Measurements from ENCODE around the gene CIB4.

Gene CIB4

GRCh38 chr2:26534865-26535662, 106.1 kb downstream of the CIB4 start:
- TF ChIP-seq CTCF (IDR thresholded peaks at IDR 0.05) = no peak

GRCh38 chr2:26534098-26534864, 106.9 kb downstream of the CIB4 start:
- no peak overlapping the region for H3K4me3 ChIP-seq
- H3K27me3 ChIP-seq = peaks cover 0 to 32% of the 10 kb centered on the region in 2 donors
- no peaks in the 10 kb centered on the region for H3K9me3 ChIP-seq
- peaks cover 0 to 3% (median 0%) of the 10 kb centered on the region in 4 donors for H3K4me1 ChIP-seq
- H3K36me3 ChIP-seq = no peaks in the 10 kb centered on the region
- DNase-seq = peak in 1 of 2 donors; percentile 9
- H3K27ac ChIP-seq = no peak overlapping the region
- intact Hi-C loops (cut with DNase I; ENCODE audit: low total_unique reads) = no loop called here
- no peak for TF ChIP-seq CTCF (IDR thresholded peaks at IDR 0.05)

More at GRCh38 chr2:26534865-26535662, 106.1 kb downstream of the CIB4 start:
- H3K27me3 ChIP-seq = peaks cover 0 to 25% of the 10 kb centered on the region in 2 donors
- H3K9me3 ChIP-seq = no peaks in the 10 kb centered on the region
- no peaks in the 10 kb centered on the region for H3K36me3 ChIP-seq
- H3K4me1 ChIP-seq = peaks cover 0 to 3% (median 0%) of the 10 kb centered on the region in 4 donors
- no peak overlapping the region for H3K4me3 ChIP-seq
- DNase-seq = peak in 1 of 2 donors; percentile 54
- no peak overlapping the region for H3K27ac ChIP-seq
- intact Hi-C loops (cut with DNase I; ENCODE audit: low total_unique reads) = no loop called here

- TF ChIP-seq CTCF (IDR thresholded peaks at IDR 0.05) = no peak
- DNase-seq = peak in 1 of 2 donors; percentile 25
- Histone ChIP-seq H3K4me3 (no peak overlapping the region), H3K27ac (no peak overlapping the region), H3K9me3 (no peaks in the 10 kb centered on the region), H3K36me3 (no peaks in the 10 kb centered on the region), H3K27me3 (peaks cover 0 to 39% of the 10 kb centered on the region in 2 donors), H3K4me1 (peaks cover 0 to 3% (median 0%) of the 10 kb centered on the region in 4 donors)
- intact Hi-C loops (cut with DNase I; ENCODE audit: low total_unique reads) = no loop called here
Measured at GRCh38 chr2:26533661-26534060, 107.5 kb downstream of the CIB4 start.

- Histone ChIP-seq H3K4me3 (no peak overlapping the region), H3K36me3 (no peaks in the 10 kb centered on the region), H3K27ac (no peak overlapping the region), H3K9me3 (no peaks in the 10 kb centered on the region), H3K27me3 (peaks cover 0 to 39% of the 10 kb centered on the region in 2 donors), H3K4me1 (peaks cover 0 to 3% (median 0%) of the 10 kb centered on the region in 4 donors)
- TF ChIP-seq CTCF (IDR thresholded peaks at IDR 0.05) = no peak
- DNase-seq = peak in 1 of 2 donors; percentile 31
- intact Hi-C loops (cut with DNase I; ENCODE audit: low total_unique reads) = no loop called here
Measured at GRCh38 chr2:26532301-26533250, 108.6 kb downstream of the CIB4 start.

Data from tibial artery (tissue), 4 donors.